ENCODE results near the gene KIZ.

Gene KIZ, protein sequence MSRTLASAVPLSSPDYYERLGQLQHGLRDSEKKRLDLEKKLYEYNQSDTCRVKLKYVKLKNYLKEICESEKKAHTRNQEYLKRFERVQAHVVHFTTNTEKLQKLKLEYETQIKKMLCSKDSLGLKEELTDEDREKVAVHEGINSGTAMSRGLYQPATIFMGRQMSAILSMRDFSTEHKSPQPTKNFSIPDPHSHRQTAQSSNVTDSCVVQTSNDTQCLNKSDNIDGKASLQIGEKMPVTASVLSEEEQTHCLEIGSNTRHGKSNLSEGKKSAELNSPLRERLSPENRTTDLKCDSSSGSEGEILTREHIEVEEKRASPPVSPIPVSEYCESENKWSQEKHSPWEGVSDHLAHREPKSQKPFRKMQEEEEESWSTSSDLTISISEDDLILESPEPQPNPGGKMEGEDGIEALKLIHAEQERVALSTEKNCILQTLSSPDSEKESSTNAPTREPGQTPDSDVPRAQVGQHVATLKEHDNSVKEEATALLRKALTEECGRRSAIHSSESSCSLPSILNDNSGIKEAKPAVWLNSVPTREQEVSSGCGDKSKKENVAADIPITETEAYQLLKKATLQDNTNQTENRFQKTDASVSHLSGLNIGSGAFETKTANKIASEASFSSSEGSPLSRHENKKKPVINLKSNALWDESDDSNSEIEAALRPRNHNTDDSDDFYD

GRCh38 chr20:21125849-21126580 is at the start of gene KIZ:
KIZ (plus strand) TSS chr20:21126082; CDS start chr20:21126116, 34 bp downstream.
- DNase-seq, result peak; percentile 91 to 98

- no peak for DNase-seq
These were observed 48.0 kb upstream of the KIZ start for GRCh38 chr20:21077809-21078345.

GRCh38 chr20:21082584-21082983 is 43.3 kb upstream of the KIZ start:
- no peak for DNase-seq

DNA sequence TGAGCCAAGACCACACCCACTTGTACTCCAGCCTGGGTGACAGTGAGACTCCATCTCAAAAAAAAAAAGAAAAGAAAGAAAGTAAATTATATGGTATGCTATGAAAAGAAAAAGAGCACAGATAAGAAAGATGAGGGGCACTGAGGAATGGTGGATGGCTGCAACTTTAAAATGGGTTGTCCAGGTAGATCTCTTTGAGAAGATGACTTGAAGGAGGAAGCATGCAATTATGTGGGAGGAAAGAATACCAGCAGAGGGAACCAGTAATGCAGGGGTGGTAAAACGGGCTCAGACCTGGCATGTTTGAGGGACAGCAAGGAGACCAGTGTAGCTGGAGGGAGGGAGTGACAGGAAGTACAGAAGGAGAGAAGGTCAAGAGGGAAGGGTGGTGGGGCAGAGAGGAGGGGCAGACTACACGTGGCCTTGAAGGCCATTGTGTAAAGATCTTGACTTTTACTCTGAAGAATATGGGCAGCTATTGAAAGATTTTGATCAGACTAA is 42.0 kb upstream of the KIZ start:
- DNase-seq, result no peak

DNA sequence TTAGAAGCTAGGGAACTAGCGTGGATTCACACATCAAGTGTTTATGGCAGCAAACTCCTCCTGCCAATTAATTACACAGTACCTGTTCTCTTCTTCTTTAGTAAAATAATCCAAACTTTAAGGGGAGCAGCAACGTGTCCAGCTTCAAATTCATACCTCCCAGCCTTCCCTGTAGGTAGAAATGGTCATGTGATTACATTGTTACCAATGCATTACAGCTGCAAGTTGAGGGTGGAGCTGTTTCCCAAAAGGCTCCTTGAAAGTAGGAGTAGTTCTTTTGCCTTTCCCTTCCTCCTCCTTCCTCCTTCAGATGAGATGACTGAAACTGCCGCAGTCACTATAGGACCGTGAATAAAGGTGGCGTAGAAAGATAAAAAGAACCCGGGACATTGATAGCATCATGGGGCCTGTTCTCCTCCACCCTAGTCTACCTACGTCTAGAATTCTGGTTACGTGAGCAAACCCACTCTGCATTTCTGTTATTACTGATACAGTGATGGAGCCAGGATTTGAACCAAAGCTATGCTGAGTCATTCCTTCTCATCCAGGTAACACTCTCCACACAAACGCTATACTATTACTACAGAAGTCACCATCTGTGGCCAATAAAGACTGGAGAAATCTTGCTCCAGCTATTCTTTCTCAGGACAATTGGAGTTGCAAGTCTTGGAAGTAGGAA is 37.9 kb upstream of the KIZ start:
- no peak for DNase-seq

DNA sequence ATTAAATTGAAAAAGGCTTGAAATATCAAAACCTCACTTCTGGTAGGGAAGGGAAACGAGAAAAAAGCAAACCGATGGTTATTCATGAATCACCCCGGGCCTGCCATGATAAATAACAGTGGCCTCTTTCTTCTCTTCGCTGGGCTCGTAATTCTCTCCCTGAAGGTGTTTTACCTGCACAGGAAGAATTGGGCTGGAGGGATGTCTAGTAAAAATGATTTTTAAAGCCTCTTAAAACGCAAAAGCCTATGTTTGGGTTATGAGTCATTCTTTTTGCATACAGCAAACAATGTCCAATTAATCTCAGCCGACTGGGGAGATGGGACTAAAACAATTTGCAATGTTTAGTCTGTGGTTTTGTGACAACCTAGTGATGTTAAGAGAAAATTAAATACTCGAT is 36.5 kb upstream of the KIZ start:
- DNase-seq, result no peak

- DNase-seq, result peak; percentile 56 to 59
These were observed 35.7 kb upstream of the KIZ start for GRCh38 chr20:21090111-21090618.

DNA sequence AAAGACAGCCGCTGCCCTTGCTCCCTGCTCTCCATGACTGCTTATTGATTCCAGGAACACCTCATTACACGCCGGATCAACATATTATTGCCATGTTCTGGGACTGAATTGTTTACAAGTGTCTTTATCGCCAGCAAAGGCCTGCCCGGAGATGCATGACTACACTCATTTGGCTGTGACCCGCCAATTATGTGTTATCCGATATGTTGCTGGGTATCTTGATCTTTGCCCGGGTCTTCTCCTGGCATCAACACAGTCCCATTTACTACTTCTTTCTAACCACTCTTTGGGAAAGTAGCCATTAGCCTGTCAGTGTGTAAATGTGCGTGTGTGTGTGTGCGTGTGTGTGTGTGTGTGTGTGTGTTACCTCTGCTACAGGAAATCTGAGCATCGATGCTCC is 35.2 kb upstream of the KIZ start:
- DNase-seq, result no peak

- peak in 1 of 2 donors; percentile 68 for DNase-seq
These were observed 33.1 kb upstream of the KIZ start for GRCh38 chr20:21092806-21093205.

GRCh38 chr20:21096321-21097043 is 29.4 kb upstream of the KIZ start:
- peak; percentile 49 to 65 for DNase-seq

DNA sequence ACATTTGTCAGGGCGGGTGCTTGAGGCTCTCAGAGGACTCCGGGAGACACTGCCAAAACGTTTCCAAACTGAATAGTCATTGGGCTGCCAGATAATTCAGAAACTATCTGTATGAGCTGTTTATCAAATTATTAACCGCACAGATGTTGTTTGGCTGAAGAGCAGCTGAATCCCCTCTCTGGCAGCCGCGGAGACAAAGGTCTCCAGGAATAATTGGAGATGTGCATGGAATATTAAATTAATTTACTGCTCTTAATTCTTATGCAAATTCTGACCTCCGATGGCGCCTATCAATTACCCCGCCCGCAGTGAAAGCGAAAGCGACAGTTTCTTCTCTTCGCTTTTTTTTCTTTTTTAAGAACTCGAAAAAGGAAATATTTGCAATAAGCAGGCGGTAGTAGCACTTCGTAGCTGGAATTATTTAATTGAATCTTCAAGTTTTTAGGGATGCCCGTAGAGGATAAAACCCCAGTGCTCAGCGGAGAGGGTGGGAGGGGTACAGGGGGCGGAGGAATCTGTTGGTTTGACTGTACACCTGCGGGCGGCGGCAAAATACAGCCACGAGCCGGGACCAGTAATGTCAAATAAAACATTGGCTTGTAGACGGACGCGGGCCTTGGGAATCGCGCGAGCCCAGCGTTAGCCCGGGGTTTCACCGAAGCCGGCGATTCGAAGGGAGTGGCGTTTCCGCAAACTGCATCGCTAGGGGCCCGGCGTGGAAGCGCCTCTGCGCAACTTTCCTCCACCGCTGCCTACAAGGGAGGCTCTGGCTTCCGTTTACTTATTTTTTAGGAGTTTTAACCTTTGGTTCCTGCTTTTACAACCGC is 25.9 kb upstream of the KIZ start:
- peak; percentile 53 to 65 for DNase-seq

GRCh38 chr20:21100578-21101452 is 25.1 kb upstream of the KIZ start:
- DNase-seq, result peak; percentile 79 to 91

DNA sequence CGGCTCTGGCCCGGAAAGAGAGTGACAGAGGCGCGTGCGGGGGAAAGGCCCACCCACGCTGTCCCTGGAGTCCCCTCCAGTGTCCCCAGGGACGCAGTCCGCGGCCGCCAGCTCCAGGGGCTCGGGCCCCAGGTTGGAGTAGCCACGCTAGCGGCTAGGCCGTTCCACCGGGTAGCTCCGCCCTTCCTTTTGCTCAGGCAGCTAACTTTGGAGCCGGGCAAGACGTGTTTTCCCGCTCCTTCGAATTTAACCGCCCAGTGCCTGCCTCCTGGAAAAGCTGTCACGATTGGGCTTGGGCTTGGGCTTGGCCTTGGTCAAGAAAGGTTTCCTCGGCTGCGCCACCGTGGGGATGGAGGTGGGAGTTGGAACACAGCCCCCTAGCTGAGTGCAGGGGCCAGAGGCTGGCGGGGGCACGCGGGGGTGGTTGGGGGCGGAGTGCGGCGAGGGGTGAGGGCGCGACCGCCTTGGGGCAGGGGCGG is 24.4 kb upstream of the KIZ start:
- peak in 1 of 2 donors; percentile 15 for DNase-seq

- no peak for DNase-seq
These were observed 23.8 kb upstream of the KIZ start for GRCh38 chr20:21101932-21102575.

GRCh38 chr20:21102603-21103311 is 23.1 kb upstream of the KIZ start:
- peak; percentile 20 to 28 for DNase-seq

DNA sequence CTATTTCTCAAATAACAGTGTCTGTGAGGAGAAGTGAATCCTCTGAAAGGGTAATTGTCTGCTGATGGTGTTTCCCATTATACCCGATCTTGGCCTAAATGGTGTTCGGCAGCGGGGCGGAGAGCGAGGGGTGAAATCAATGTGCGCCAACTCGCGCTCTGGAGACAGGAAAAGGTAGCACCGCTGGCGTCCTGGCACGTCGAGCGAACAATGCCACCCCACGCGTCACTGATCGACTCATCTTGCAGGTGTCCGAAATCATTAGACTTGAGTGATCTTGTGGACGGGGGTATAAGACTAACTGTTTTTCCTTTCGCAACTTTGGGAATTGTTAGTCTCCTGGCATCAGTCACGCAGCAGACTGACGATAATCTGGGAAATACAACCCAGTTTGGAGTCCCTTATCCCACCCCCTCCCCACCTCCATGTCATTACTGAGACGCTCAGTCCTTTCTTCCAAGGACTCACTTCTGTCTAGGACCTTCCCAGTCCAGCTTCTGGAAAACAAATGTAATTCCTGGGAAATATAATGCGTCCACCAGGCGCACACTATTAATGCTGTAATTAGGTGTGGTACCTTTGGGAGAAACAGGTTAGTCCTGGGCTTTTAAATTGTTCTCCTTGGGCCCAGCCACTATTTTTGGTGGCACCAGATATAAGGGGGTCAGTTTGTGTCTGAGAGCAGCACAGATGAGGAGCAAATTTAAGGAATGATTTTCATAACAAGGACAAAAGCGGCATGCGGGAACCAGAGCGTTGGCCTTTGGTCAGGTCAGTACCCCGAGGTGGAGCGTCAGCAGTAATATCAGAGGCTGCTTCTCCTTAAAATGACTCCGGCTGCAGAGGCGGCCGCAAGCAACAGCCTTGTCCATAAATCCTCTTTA is 22.1 kb upstream of the KIZ start:
- DNase-seq, result no peak

DNA sequence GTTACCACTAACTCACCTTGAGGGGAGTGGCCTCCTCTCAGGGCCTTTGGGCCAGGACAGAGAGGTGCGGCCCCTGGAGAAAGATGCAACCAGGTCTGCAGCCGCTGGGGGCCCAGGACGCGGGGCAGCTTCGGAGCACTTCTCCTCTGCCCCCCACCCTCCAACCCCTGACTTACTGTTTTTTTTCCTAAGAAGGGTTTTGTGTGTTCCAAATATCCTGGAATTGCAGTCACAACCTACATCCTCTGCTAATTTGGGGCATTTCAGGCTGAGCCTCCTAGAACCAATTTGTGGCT is 21.5 kb upstream of the KIZ start:
- no peak for DNase-seq
